HepG2 (cell line): Measurements from ENCODE around the gene AMBRA1. TPM values are rescaled to one million over a fixed set of nuclear protein-coding genes. Genes with fewer than 3 reads are reported as not detected.
A peak's percentile ranks its signal among the peaks of the same experiment; 100 is the strongest.

ENCODE experiments used
- ATAC-seq: fragments of 200-7000 bp; cut with Tn5 transposase; 3 replicates; pipeline ENCODE4 v1.9.1; 2020; ENCODE audit warnings: mild to moderate bottlenecking, moderate library complexity
- BruUV-seq: library from RNA; stranded (reverse); fragments of 400-500 nt; replicated peaks from 2 replicates; lab custom pipeline; 2021; lab: Mats Ljungman, UMichigan
- CTCF ChIA-PET: fragments of 300-600 bp; formaldehyde crosslinking; extraction: SDS; loops from one replicate; lab custom pipeline; 2021; ENCODE audit warnings: low total read pairs, inconsistent platforms, low intra/inter-chr PET ratio; lab: Yijun Ruan, JAX
- POLR2A ChIA-PET: fragments of 350-600 bp; sonication (Branson Sonifier 250); formaldehyde crosslinking; loops from one replicate; lab custom pipeline; 2020; ENCODE audit warnings: antibody characterized with exemption, inconsistent platforms; lab: Yijun Ruan, JAX
- DNase-seq: peaks from one replicate; pipeline ENCODE4 v3.0.0-alpha.2; 2015; ENCODE audit warnings: low spot score
- FAIRE-seq: peaks from 3 replicates; lab custom pipeline; 2011; peaks lifted over from hg19 to GRCh38; lab: Jason Lieb, UNC
- H2AFZ ChIP-seq: one replicate; pipeline ENCODE4 v1.6.1; 2011; ENCODE audit warnings: low read length, inconsistent platforms
- H3K27ac ChIP-seq: fragments of 300-600 bp; 3 replicates; pipeline ENCODE4 v1.8.0; 2011; ENCODE audit warnings: mixed run types, mild to moderate bottlenecking, mixed read lengths, low read length, inconsistent platforms; ENCODE audit not compliant: insufficient read depth; ENCODE audit errors: extremely low read length
- H3K27me3 ChIP-seq, 2 experiments: fragments of 200-600 bp in 1 of 2; 2 replicates in 1 of 2; 3 replicates in 1 of 2; pipeline versions ENCODE4 v1.6.0 to v1.8.0; 2011; ENCODE audit warnings: low read length in 2 of 2, mild to moderate bottlenecking in 2 of 2, moderate library complexity in 2 of 2, inconsistent platforms in 1 of 2; ENCODE audit not compliant: insufficient read depth in 2 of 2, control insufficient read depth in 1 of 2
- H3K36me3 ChIP-seq, 2 experiments: fragments of 200-600 bp in 1 of 2; replicated peaks in 1 of 2; 2 replicates in 1 of 2; 3 replicates in 1 of 2; pipeline versions ENCODE4 v1.5.1 to v1.8.0; 2011; ENCODE audit warnings: low read length in 2 of 2, inconsistent platforms in 1 of 2; ENCODE audit not compliant: insufficient read depth in 2 of 2, control insufficient read depth in 1 of 2
- H3K4me1 ChIP-seq: 2 replicates; pipeline ENCODE4 v1.5.1; 2012; ENCODE audit warnings: low read length, inconsistent platforms; ENCODE audit not compliant: insufficient read depth
- H3K4me2 ChIP-seq: 2 replicates; pipeline ENCODE4 v1.6.0; 2011; ENCODE audit warnings: low read depth, low read length, inconsistent platforms
- H3K4me3 ChIP-seq, 3 experiments: fragments of 200-600 bp in 1 of 3; sonication (generic), shearing (Covaris generic) in 1 of 3; replicated peaks in 1 of 3; 2 replicates each; pipeline ENCODE4 v1.5.1; 2011 to 2016; ENCODE audit warnings: low read length in 3 of 3, inconsistent platforms in 2 of 3, low read depth in 2 of 3, mild to moderate bottlenecking in 2 of 3, control low read depth in 1 of 3, mixed read lengths in 1 of 3; ENCODE audit not compliant: insufficient read depth in 1 of 3
- H3K79me2 ChIP-seq: one replicate; pipeline ENCODE4 v1.6.1; 2011; ENCODE audit warnings: low read length, inconsistent platforms; ENCODE audit not compliant: insufficient read depth
- H3K9ac ChIP-seq: 2 replicates; pipeline ENCODE4 v1.6.0; 2011; ENCODE audit warnings: mild to moderate bottlenecking, low read depth, low read length, inconsistent platforms; ENCODE audit not compliant: insufficient read depth
- H3K9me3 ChIP-seq: 2 replicates; pipeline ENCODE4 v1.5.1; 2012; ENCODE audit warnings: mild to moderate bottlenecking, low read length
- H4K20me1 ChIP-seq: 2 replicates; pipeline ENCODE4 v1.6.0; 2011; ENCODE audit warnings: inconsistent platforms, mild to moderate bottlenecking, low read length, moderate library complexity; ENCODE audit not compliant: insufficient read depth
- CCAR2 ChIP-seq: fragments of 200-400 bp; formaldehyde crosslinking; optimal IDR thresholded peaks from 2 replicates; pipeline ENCODE3; 2018; ENCODE audit warnings: low read depth, mild to moderate bottlenecking, low read length, moderate library complexity
- CSRNP2 ChIP-seq: sonication (generic); formaldehyde crosslinking; conservative IDR thresholded peaks from 2 replicates; pipeline ENCODE4 v1.8.0; 2022; ENCODE audit warnings: low read depth, missing genetic modification reagents
- HNRNPH1 ChIP-seq: fragments of 200-400 bp; formaldehyde crosslinking; optimal IDR thresholded peaks from 2 replicates; pipeline ENCODE3; 2017; ENCODE audit warnings: mild to moderate bottlenecking, low read depth, low read length
- JUN ChIP-seq: sonication (generic); formaldehyde crosslinking; IDR thresholded peaks from 2 replicates; pipeline ENCODE4 v1.4.0; 2020; ENCODE audit warnings: mild to moderate bottlenecking, missing genetic modification reagents
- MNT ChIP-seq: fragments of 450-650 bp; IDR thresholded peaks from 2 replicates; pipeline ENCODE4 v1.6.1; 2016
- NR3C1 ChIP-seq: sonication (generic); formaldehyde crosslinking; IDR thresholded peaks from 2 replicates; pipeline ENCODE4 v1.4.0; 2020; ENCODE audit warnings: missing genetic modification reagents
- PCBP2 ChIP-seq: fragments of 200-400 bp; formaldehyde crosslinking; optimal IDR thresholded peaks from 2 replicates; pipeline ENCODE3; 2018; ENCODE audit warnings: low read length, low read depth; ENCODE audit not compliant: poor library complexity, severe bottlenecking
- TBX2 ChIP-seq: sonication (generic); formaldehyde crosslinking; IDR thresholded peaks from 2 replicates; pipeline ENCODE4 v1.5.0; 2020; ENCODE audit warnings: missing genetic modification reagents, mild to moderate bottlenecking, borderline replicate concordance
- ZNF589 ChIP-seq: sonication (generic); formaldehyde crosslinking; conservative IDR thresholded peaks from 2 replicates; pipeline ENCODE4 v1.8.0; 2022; ENCODE audit warnings: mild to moderate bottlenecking, moderate library complexity, missing genetic modification reagents
- WGBS: methylation state at CpG from one replicate; pipeline ENCODE4 v1.1.6; 2017; ENCODE audit warnings: low lambda C conversion rate; 5-methylcytosine and 5-hydroxymethylcytosine counted together
- in situ Hi-C: cut with HindIII; loops from 2 replicates; pipeline ENCODE4 v1.10.0; 2017; ENCODE audit warnings: low pct_unique_long_range_greater_than_20kb; ENCODE audit not compliant: extremely low pct_ligation_motif_present
- intact Hi-C: fragments of 100-400 bp; cut with micrococcal nuclease; formaldehyde crosslinking; loops from one replicate; pipeline ENCODE4 v1.10.0; 2022; ENCODE audit not compliant: unreplicated experiment
- polyA plus RNA-seq, 8 experiments: library from polyadenylated mRNA; depleted of rRNA in 3 of 8; stranded (reverse) in 7 of 8; unstranded in 1 of 8; fragments of >200 nt; fragmentation: Illumina TruSeq in 4 of 8; extraction: Trizol in 4 of 8; gene quantifications; 2 replicates each; pipeline versions ENCODE4 v1.2.1 to v1.2.3, GENCODE V29; 2011 to 2016; ENCODE audit warnings: low read depth in 4 of 8, missing spikeins in 1 of 8, mixed read lengths in 1 of 8; ENCODE audit not compliant: insufficient read depth in 1 of 8
- total RNA-seq, 5 experiments: library from RNA; depleted of rRNA; stranded (reverse); fragments of >200 nt; fragmentation: Illumina TruSeq; extraction: Trizol; gene quantifications; 2 replicates each; pipeline ENCODE4 v1.2.3, GENCODE V29; 2016; ENCODE audit warnings: low read depth in 1 of 5

The AMBRA1 gene
- total and polyA plus RNA-seq, 2 of the 13 experiments (the other 11 are each of a cell fraction or from before 2014, with no cell fraction given) = 15.7 to 26.0 TPM

- TF ChIP-seq MNT (no peak), TBX2 (CRISPR knock-in tag) (no peak)
- TF ChIP-seq, all 625 proteins: peak for 0
Observed at GRCh38 chr11:46609386-46609785, 15.6 kb upstream of the AMBRA1 start (continued).

- no peak overlapping the region for H3K9ac ChIP-seq
- H3K4me2 ChIP-seq = no peak overlapping the region
- POLR2A ChIA-PET = interaction anchor here (1.0 kb wide), 1 partner anchor 112 kb away, joined by 3 read pairs; the partner anchor contains the start of gene F2
- H4K20me1 ChIP-seq = no peaks in the 10 kb centered on the region
- H3K36me3 ChIP-seq = peaks cover 5 to 7% of the 10 kb centered on the region in 2 experiments; a peak in 4 of 5 replicates
- TF ChIP-seq NR3C1 (no peak), PCBP2 (no peak), CCAR2 (no peak)
- ATAC-seq (no peak), DNase-seq (no peak), FAIRE-seq (no peak)
- H3K4me3 ChIP-seq = no peak overlapping the region
- no peak overlapping the region for H2AFZ ChIP-seq
- intact Hi-C loops (no loop called here), in situ Hi-C loops (no loop called here)
- no peaks in the 10 kb centered on the region for H3K9me3 ChIP-seq
- BruUV-seq = no TSS peak
- peaks cover 26% of the 10 kb centered on the region for H3K4me1 ChIP-seq
- CTCF ChIA-PET = no interaction called here
- no peaks in the 10 kb centered on the region for H3K27me3 ChIP-seq
- H3K79me2 ChIP-seq = no peaks in the 10 kb centered on the region
- 95% methylated on average over 1 of the region's 1 CpG for WGBS
- H3K27ac ChIP-seq = peak overlapping the region; percentile 11
Observed at GRCh38 chr11:46607516-46607915, 13.7 kb upstream of the AMBRA1 start.

GRCh38 chr11:46604796-46605195 is 11.0 kb upstream of the AMBRA1 start:
- no peaks in the 10 kb centered on the region for H3K27me3 ChIP-seq
- 100% methylated on average over 1 of the region's 1 CpG for WGBS
- CTCF ChIA-PET = no interaction called here
- peaks cover 9% of the 10 kb centered on the region for H3K4me1 ChIP-seq
- H3K27ac ChIP-seq = no peak overlapping the region
- no peak overlapping the region for H2AFZ ChIP-seq
- POLR2A ChIA-PET = interaction anchor here (2.4 kb wide), 1 partner anchor 11 kb away, joined by 9 read pairs; the partner anchor contains the start of gene AMBRA1
- H3K36me3 ChIP-seq = peaks cover 5 to 7% of the 10 kb centered on the region in 2 experiments; a peak in 4 of 5 replicates
- H3K4me3 ChIP-seq = no peak overlapping the region
- no peak overlapping the region for H3K9ac ChIP-seq
- no peaks in the 10 kb centered on the region for H3K9me3 ChIP-seq
- intact Hi-C loops = no loop called here
- no peaks in the 10 kb centered on the region for H4K20me1 ChIP-seq
- in situ Hi-C loops = no loop called here
- H3K4me2 ChIP-seq = no peak overlapping the region
- FAIRE-seq (no peak), DNase-seq (no peak)
- no TSS peak for BruUV-seq
- TF ChIP-seq JUN (no peak), HNRNPH1 (no peak), ZNF589 (no peak), CSRNP2 (CRISPR knock-in tag) (no peak)
- TF ChIP-seq, all 625 proteins: peak for 0
- H3K79me2 ChIP-seq = no peaks in the 10 kb centered on the region
- ATAC-seq = no peak
